Keratinocyte (primary cell): ENCODE data around the gene MACF1. TPM values are rescaled to one million over a fixed set of nuclear protein-coding genes. Genes with fewer than 3 reads are reported as not detected.

Experiments used
- DNase-seq: peaks from one replicate; pipeline ENCODE4 v3.0.0-alpha.2; 2011; ENCODE audit warnings: low read depth, missing footprints, low spot score
- FAIRE-seq: peaks from 2 replicates; lab custom pipeline; 2011; peaks lifted over from hg19 to GRCh38; lab: Jason Lieb, UNC
- H2AFZ ChIP-seq: 2 replicates; pipeline ENCODE4 v1.6.0; 2012; ENCODE audit warnings: low read length, control low read depth, inconsistent platforms; ENCODE audit not compliant: control insufficient read depth
- H3K27ac ChIP-seq: 2 replicates; pipeline ENCODE4 v1.5.1; 2011; ENCODE audit warnings: low read length; ENCODE audit not compliant: control insufficient read depth, insufficient read depth
- H3K27me3 ChIP-seq: 3 replicates; pipeline ENCODE4 v1.6.0; 2011; ENCODE audit warnings: low read length; ENCODE audit not compliant: control insufficient read depth, insufficient read depth; ENCODE audit errors: extremely low read depth
- H3K36me3 ChIP-seq, 2 experiments: 2 replicates in 1 of 2; 3 replicates in 1 of 2; pipeline ENCODE4 v1.5.1; 2011; ENCODE audit warnings: low read length in 2 of 2, mild to moderate bottlenecking in 1 of 2; ENCODE audit not compliant: control insufficient read depth in 2 of 2, insufficient read depth in 2 of 2; ENCODE audit errors: extremely low read depth in 1 of 2
- H3K4me1 ChIP-seq: 3 replicates; pipeline ENCODE4 v1.5.1; 2011; ENCODE audit warnings: low read length; ENCODE audit not compliant: control insufficient read depth, insufficient read depth; ENCODE audit errors: extremely low read depth
- H3K4me2 ChIP-seq: 3 replicates; pipeline ENCODE4 v1.6.0; 2011; ENCODE audit warnings: low read depth, low read length; ENCODE audit not compliant: control insufficient read depth, insufficient read depth; ENCODE audit errors: extremely low read depth
- H3K4me3 ChIP-seq, 3 experiments: fragments of 200-600 bp in 1 of 3; sonication (generic) in 1 of 3; 2 replicates in 2 of 3; 3 replicates in 1 of 3; pipeline ENCODE4 v1.5.1; 2011 to 2016; ENCODE audit warnings: low read length in 3 of 3, mild to moderate bottlenecking in 3 of 3, control low read depth in 2 of 3, inconsistent platforms in 1 of 3, low read depth in 1 of 3, mixed read lengths in 1 of 3, mixed run types in 1 of 3, moderate library complexity in 1 of 3; ENCODE audit not compliant: control insufficient read depth in 2 of 3, insufficient read depth in 2 of 3; ENCODE audit errors: extremely low read depth in 1 of 3
- H3K79me2 ChIP-seq: 2 replicates; pipeline ENCODE4 v1.6.0; 2012; ENCODE audit warnings: low read length; ENCODE audit not compliant: control insufficient read depth, insufficient read depth
- H3K9ac ChIP-seq: 3 replicates; pipeline ENCODE4 v1.6.0; 2011; ENCODE audit warnings: low read length; ENCODE audit not compliant: control insufficient read depth, insufficient read depth; ENCODE audit errors: extremely low read depth
- H3K9me1 ChIP-seq: 3 replicates; pipeline ENCODE4 v1.6.0; 2011; ENCODE audit warnings: low read length; ENCODE audit not compliant: control insufficient read depth, insufficient read depth; ENCODE audit errors: extremely low read depth
- H3K9me3 ChIP-seq: 2 replicates; pipeline ENCODE4 v1.5.1; 2012; ENCODE audit warnings: low read depth, low read length; ENCODE audit not compliant: control insufficient read depth
- H4K20me1 ChIP-seq: 3 replicates; pipeline ENCODE4 v1.6.0; 2011; ENCODE audit warnings: low read length; ENCODE audit not compliant: control insufficient read depth, insufficient read depth; ENCODE audit errors: extremely low read depth
- EZH2 ChIP-seq: IDR thresholded peaks from one replicate; pipeline ENCODE4 v1.6.1; 2012; ENCODE audit warnings: inconsistent platforms, mild to moderate bottlenecking, low read length, moderate library complexity
- dilution Hi-C: fragments of 300-500 bp; cut with MboI; formaldehyde crosslinking; loops from one replicate; pipeline ENCODE4 v1.7.0; 2020; ENCODE audit warnings: low sequenced_read_pairs; ENCODE audit not compliant: extremely low pct_ligation_motif_present
- polyA plus RNA-seq, 5 experiments: library from polyadenylated mRNA; depleted of rRNA in 3 of 5; stranded (reverse) in 3 of 5; stranded (forward) in 1 of 5; unstranded in 1 of 5; fragments of >200 nt; gene quantifications; 1 replicate in 1 of 5; 2 replicates in 3 of 5; 3 replicates in 1 of 5; pipeline versions ENCODE4 v1.2.1 to v1.2.3, GENCODE V29; 2011 to 2012; ENCODE audit warnings: missing spikeins in 2 of 5, low read depth in 1 of 5, low replicate concordance in 1 of 5
- TF ChIP-seq, protein P1 (sequence below), 3 experiments: IDR thresholded peaks in 1 of 3; conservative IDR thresholded peaks in 1 of 3; optimal IDR thresholded peaks in 1 of 3; 2 replicates in 2 of 3; 3 replicates in 1 of 3; pipeline versions ENCODE3 to v1.5.1; 2011; ENCODE audit warnings: low read length in 3 of 3, mild to moderate bottlenecking in 3 of 3, moderate library complexity in 2 of 3, control low read depth in 1 of 3, inconsistent platforms in 1 of 3; ENCODE audit not compliant: insufficient read depth in 2 of 3; ENCODE audit errors: extremely low read depth in 1 of 3

MACF1 gene
- polyA plus RNA-seq, 1 donor (not counting 4 experiments of a cell fraction or from before 2014, with no cell fraction given) = 111 TPM

DNA sequence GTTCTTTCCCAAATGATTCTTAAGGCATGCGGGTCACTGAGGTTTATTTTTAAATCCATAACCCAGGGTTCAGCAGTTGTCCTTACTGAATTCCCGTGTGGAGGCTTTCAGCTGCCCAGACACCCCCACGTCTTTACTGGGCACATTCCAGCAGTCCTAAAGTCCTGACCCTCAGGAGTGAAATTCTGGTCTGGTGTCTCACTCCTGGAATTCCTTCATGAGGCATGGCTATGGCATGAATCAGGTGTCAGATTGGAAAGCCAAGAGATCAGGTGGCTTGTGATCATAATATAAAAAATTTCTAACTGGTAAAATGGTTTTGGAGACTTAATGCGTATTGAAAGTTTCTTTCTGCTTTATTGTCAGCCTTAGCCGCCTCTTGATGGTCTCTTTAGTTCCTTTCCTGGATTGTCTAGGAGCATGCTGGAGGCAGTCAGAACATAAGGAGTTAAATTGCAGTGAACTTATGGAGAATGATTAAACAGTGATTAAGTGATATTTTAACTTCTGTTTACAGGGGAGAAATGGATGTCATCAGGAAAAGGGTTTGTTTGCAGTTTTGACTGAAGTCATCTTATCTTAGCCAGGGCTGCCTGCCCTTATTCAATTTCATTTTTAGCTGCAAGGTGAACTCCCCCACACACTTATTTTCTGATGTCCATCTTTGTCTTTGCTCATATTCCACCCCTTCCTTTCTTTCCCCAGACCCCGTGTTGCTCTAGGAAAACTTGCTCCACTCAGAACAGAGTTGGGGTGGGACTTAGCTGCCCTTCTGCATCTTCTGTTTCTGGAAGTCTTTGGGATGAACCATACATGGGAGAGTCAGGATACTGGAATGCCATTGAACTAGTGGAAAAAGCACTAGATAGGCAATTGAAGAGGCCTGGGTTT lies 25.7 kb upstream of the MACF1 start:
- Histone ChIP-seq H4K20me1 (no peaks in the 10 kb centered on the region), H3K4me1 (peaks cover 67% of the 10 kb centered on the region), H3K4me2 (peak overlapping the region; percentile 55), H3K27me3 (no peaks in the 10 kb centered on the region), H3K27ac (peak overlapping the region; percentile 73), H2AFZ (no peak overlapping the region), H3K4me3 (peak overlapping the region in 1 of 3 experiments; percentile 28), H3K9me1 (no peaks in the 10 kb centered on the region), H3K9ac (peak overlapping the region; percentile 43), H3K36me3 (peaks cover 0 to 7% of the 10 kb centered on the region in 2 experiments), H3K79me2 (peaks cover 76% of the 10 kb centered on the region), H3K9me3 (no peaks in the 10 kb centered on the region)
- dilution Hi-C loops = no loop called here
- peak; percentile 87 for FAIRE-seq
- peak; percentile 73 for DNase-seq
- no peak for TF ChIP-seq EZH2
- TF ChIP-seq, protein P1, sequence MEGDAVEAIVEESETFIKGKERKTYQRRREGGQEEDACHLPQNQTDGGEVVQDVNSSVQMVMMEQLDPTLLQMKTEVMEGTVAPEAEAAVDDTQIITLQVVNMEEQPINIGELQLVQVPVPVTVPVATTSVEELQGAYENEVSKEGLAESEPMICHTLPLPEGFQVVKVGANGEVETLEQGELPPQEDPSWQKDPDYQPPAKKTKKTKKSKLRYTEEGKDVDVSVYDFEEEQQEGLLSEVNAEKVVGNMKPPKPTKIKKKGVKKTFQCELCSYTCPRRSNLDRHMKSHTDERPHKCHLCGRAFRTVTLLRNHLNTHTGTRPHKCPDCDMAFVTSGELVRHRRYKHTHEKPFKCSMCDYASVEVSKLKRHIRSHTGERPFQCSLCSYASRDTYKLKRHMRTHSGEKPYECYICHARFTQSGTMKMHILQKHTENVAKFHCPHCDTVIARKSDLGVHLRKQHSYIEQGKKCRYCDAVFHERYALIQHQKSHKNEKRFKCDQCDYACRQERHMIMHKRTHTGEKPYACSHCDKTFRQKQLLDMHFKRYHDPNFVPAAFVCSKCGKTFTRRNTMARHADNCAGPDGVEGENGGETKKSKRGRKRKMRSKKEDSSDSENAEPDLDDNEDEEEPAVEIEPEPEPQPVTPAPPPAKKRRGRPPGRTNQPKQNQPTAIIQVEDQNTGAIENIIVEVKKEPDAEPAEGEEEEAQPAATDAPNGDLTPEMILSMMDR (optimal IDR thresholded peaks at IDR 0.05 in 1 of 3, IDR thresholded peaks at IDR 0.05 in 1 of 3, conservative IDR thresholded peaks at IDR 0.05 in 1 of 3; ENCODE audit: extremely low read depth in 1 of 3, insufficient read depth in 2 of 3, low read length in 3 of 3) = no peak

GRCh38 chr1:39181311-39181710 lies 23.2 kb upstream of the MACF1 start:
- peaks cover 0 to 7% of the 10 kb centered on the region in 2 experiments for H3K36me3 ChIP-seq
- no peak for FAIRE-seq
- no peak overlapping the region for H3K27ac ChIP-seq
- no peak overlapping the region for H3K9ac ChIP-seq
- H3K79me2 ChIP-seq = peaks cover 62% of the 10 kb centered on the region
- H3K27me3 ChIP-seq = no peaks in the 10 kb centered on the region
- no peak for DNase-seq
- H3K4me2 ChIP-seq = no peak overlapping the region
- H3K9me1 ChIP-seq = no peaks in the 10 kb centered on the region
- H3K9me3 ChIP-seq = no peaks in the 10 kb centered on the region
- H4K20me1 ChIP-seq = no peaks in the 10 kb centered on the region
- no peak for TF ChIP-seq EZH2
- TF ChIP-seq, protein P1 (optimal IDR thresholded peaks at IDR 0.05 in 1 of 3, IDR thresholded peaks at IDR 0.05 in 1 of 3, conservative IDR thresholded peaks at IDR 0.05 in 1 of 3; ENCODE audit: extremely low read depth in 1 of 3, insufficient read depth in 2 of 3, low read length in 3 of 3) = no peak
- peaks cover 70% of the 10 kb centered on the region for H3K4me1 ChIP-seq
- no peak overlapping the region for H2AFZ ChIP-seq
- dilution Hi-C loops = no loop called here
- H3K4me3 ChIP-seq = no peak overlapping the region
